OCI-LY7 (cell line): ENCODE results near the gene ZNF292. TPM values are rescaled to one million over a fixed set of nuclear protein-coding genes. Genes with fewer than 3 reads are reported as not detected.

ENCODE experiments used
- BruUV-seq: library from RNA; stranded (reverse); fragments of 400-500 nt; replicated peaks from 2 replicates; lab custom pipeline; 2021; lab: Mats Ljungman, UMichigan
- CTCF ChIA-PET: fragments of 300-600 bp; sonication (Branson Sonifier 250); formaldehyde crosslinking; loops from one replicate; lab custom pipeline; 2022; ENCODE audit warnings: antibody characterized with exemption; ENCODE audit not compliant: unreplicated experiment; lab: Charles Lee
- POLR2A ChIA-PET: fragments of 300-600 bp; sonication (Branson Sonifier 250); formaldehyde crosslinking; loops from one replicate; lab custom pipeline; 2022; ENCODE audit warnings: antibody characterized with exemption; lab: Charles Lee
- DNase-seq: peaks from one replicate; pipeline ENCODE4 v3.0.0-alpha.2; 2015; ENCODE audit warnings: low spot score
- H2AFZ ChIP-seq: fragments of 200-600 bp; sonication (generic), shearing (Covaris generic); 2 replicates; pipeline ENCODE4 v1.6.1; 2014; ENCODE audit warnings: mild to moderate bottlenecking, antibody characterized with exemption, low read length, moderate library complexity
- H3K27ac ChIP-seq: fragments of 200-600 bp; sonication (generic); 2 replicates; pipeline ENCODE4 v1.5.1; 2014; ENCODE audit warnings: mixed run types, low read depth, mild to moderate bottlenecking, moderate library complexity, low read length, inconsistent platforms; ENCODE audit not compliant: poor library complexity, severe bottlenecking
- H3K36me3 ChIP-seq: fragments of 200-600 bp; sonication (generic); 2 replicates; pipeline ENCODE4 v1.6.1; 2014; ENCODE audit warnings: mild to moderate bottlenecking, antibody characterized with exemption, low read length, moderate library complexity, mixed read lengths; ENCODE audit not compliant: insufficient read depth
- H3K4me1 ChIP-seq: fragments of 200-600 bp; sonication (generic); 2 replicates; pipeline ENCODE4 v1.5.1; 2014; ENCODE audit warnings: mild to moderate bottlenecking, low read length; ENCODE audit not compliant: insufficient read depth, poor library complexity, severe bottlenecking
- H3K4me2 ChIP-seq: fragments of 200-600 bp; sonication (generic); 2 replicates; pipeline ENCODE4 v1.6.1; 2014; ENCODE audit warnings: mild to moderate bottlenecking, low read length
- H3K4me3 ChIP-seq: fragments of 200-600 bp; sonication (generic); 2 replicates; pipeline ENCODE4 v1.5.1; 2014; ENCODE audit warnings: mild to moderate bottlenecking, low read depth, low read length; ENCODE audit not compliant: poor library complexity, severe bottlenecking
- H3K79me2 ChIP-seq: fragments of 200-600 bp; sonication (generic); 2 replicates; pipeline ENCODE4 v1.6.1; 2016; ENCODE audit warnings: low read depth, mild to moderate bottlenecking, low read length, moderate library complexity, mixed read lengths; ENCODE audit not compliant: insufficient read depth
- H3K9me2 ChIP-seq: fragments of 200-600 bp; sonication (generic); 2 replicates; pipeline ENCODE4 v1.6.1; 2016; ENCODE audit warnings: mild to moderate bottlenecking, low read length, mixed read lengths; ENCODE audit not compliant: insufficient read depth
- H3K9me3 ChIP-seq: fragments of 200-600 bp; sonication (generic); 2 replicates; pipeline ENCODE4 v1.6.1; 2014; ENCODE audit warnings: mild to moderate bottlenecking, mixed run types, low read length, mixed read lengths
- H4K20me1 ChIP-seq: fragments of 200-600 bp; sonication (generic); 2 replicates; pipeline ENCODE4 v1.6.1; 2014; ENCODE audit warnings: mild to moderate bottlenecking, antibody characterized with exemption, low read length, moderate library complexity, mixed read lengths; ENCODE audit not compliant: insufficient read depth
- CTCF ChIP-seq: fragments of 200-600 bp; sonication (generic); conservative IDR thresholded peaks from 2 replicates; pipeline ENCODE4 v1.5.1; 2014; ENCODE audit warnings: mild to moderate bottlenecking, antibody characterized with exemption, low read length, moderate library complexity, mixed read lengths
- EZH2phosphoT487 ChIP-seq: fragments of 200-600 bp; sonication (generic); IDR thresholded peaks from 2 replicates; pipeline ENCODE4 v1.6.1; 2018; ENCODE audit warnings: low read depth, borderline replicate concordance, mild to moderate bottlenecking, mixed run types, antibody characterized with exemption, low read length, moderate library complexity, mixed read lengths
- intact Hi-C: fragments of 100-400 bp; cut with micrococcal nuclease; formaldehyde crosslinking; loops from one replicate; pipeline ENCODE4 v1.10.0; 2022; ENCODE audit not compliant: unreplicated experiment
- total RNA-seq, 2 experiments: library from RNA; depleted of rRNA in 1 of 2; stranded (reverse); fragments of >200 nt in 1 of 2; shearing (Covaris generic) in 1 of 2; gene quantifications; 2 replicates each; pipeline ENCODE4 v1.2.3, GENCODE V29; 2014 to 2022

ZNF292 gene
- total RNA-seq, 2 experiments from 2014 or later = 18.7 to 53.7 TPM

GRCh38 chr6:87222676-87223075 lies 67.3 kb downstream of the ZNF292 start:
- Histone ChIP-seq H4K20me1 (no peaks in the 10 kb centered on the region), H3K36me3 (peaks cover 83% of the 10 kb centered on the region), H3K27ac (no peak overlapping the region), H3K9me3 (no peaks in the 10 kb centered on the region), H3K4me1 (no peaks in the 10 kb centered on the region), H3K79me2 (no peaks in the 10 kb centered on the region), H3K4me2 (no peak overlapping the region), H3K9me2 (no peaks in the 10 kb centered on the region), H2AFZ (no peak overlapping the region), H3K4me3 (no peak overlapping the region)
- POLR2A ChIA-PET = interaction anchor here (0.6 kb wide), 1 partner anchor 9 kb away, joined by 3 read pairs; no protein-coding TSS in a partner anchor
- TF ChIP-seq EZH2phosphoT487 (no peak), CTCF (no peak)
- CTCF ChIA-PET = no interaction called here
- intact Hi-C loops = no loop called here
- no peak for DNase-seq
- BruUV-seq = no TSS peak

- no peak overlapping the region for H3K4me3 ChIP-seq
- peaks cover 86% of the 10 kb centered on the region for H3K36me3 ChIP-seq
- no peaks in the 10 kb centered on the region for H4K20me1 ChIP-seq
- no peak overlapping the region for H3K4me2 ChIP-seq
- H3K9me2 ChIP-seq = no peaks in the 10 kb centered on the region
- CTCF ChIA-PET = no interaction called here
- TF ChIP-seq EZH2phosphoT487 (no peak), CTCF (no peak)
- POLR2A ChIA-PET = interaction anchor here (1.4 kb wide), 1 partner anchor 13 kb away, joined by 4 read pairs; no protein-coding TSS in a partner anchor
- intact Hi-C loops = no loop called here
- no peak for DNase-seq
- no peak overlapping the region for H3K27ac ChIP-seq
- BruUV-seq = no TSS peak
- no peaks in the 10 kb centered on the region for H3K4me1 ChIP-seq
- H3K79me2 ChIP-seq = no peaks in the 10 kb centered on the region
- H3K9me3 ChIP-seq = no peaks in the 10 kb centered on the region
- H2AFZ ChIP-seq = no peak overlapping the region
Measured at GRCh38 chr6:87224971-87225370, 69.6 kb downstream of the ZNF292 start.

- Histone ChIP-seq H3K4me3 (no peak overlapping the region), H4K20me1 (no peaks in the 10 kb centered on the region), H3K4me1 (no peaks in the 10 kb centered on the region), H3K36me3 (peaks cover 84% of the 10 kb centered on the region), H3K9me2 (no peaks in the 10 kb centered on the region), H3K27ac (no peak overlapping the region), H3K79me2 (no peaks in the 10 kb centered on the region), H2AFZ (no peak overlapping the region), H3K9me3 (no peaks in the 10 kb centered on the region), H3K4me2 (no peak overlapping the region)
- no peak for DNase-seq
- intact Hi-C loops = no loop called here
- CTCF ChIA-PET = no interaction called here
- POLR2A ChIA-PET = interaction anchor here (1.4 kb wide), 1 partner anchor 13 kb away, joined by 4 read pairs; no protein-coding TSS in a partner anchor
- TF ChIP-seq EZH2phosphoT487 = no peak
- no TSS peak for BruUV-seq
Measured at GRCh38 chr6:87225511-87225910, 70.1 kb downstream of the ZNF292 start.
